ENCODE data around the gene ZNF778. TPM values are rescaled to one million over a fixed set of nuclear protein-coding genes. Genes with fewer than 3 reads are reported as not detected.

Gene ZNF778
- total RNA-seq, 1 experiment from 2014 or later: 31.2 TPM

DNA sequence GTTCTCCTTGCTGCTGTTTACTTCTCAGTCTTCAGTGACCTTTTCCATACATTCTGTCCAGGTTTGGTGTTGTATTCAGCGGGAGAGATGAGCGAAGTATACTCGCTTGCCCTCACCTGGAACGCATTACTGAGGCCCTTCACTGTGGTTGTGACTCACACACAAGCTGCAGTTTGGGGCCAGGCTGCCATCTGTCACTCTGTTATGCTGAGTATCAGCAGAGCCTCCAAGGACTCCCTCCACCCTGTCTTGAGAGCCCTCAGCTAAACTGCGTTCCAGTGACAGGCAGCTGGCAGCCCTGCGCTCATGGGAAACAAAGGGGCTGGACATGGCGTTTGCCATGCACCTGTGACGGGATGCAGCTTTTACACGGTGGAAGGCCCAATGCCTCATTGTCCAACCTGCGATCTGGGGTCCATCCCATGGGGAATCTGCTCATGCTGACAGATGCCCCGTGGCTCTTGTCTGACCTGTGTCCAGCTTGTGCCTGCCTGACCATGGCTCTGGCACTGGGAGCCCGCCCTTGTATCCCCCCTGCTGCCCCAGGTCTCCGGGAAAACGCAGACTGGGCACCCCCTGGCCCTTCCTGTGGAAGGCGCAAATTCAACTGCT, 6.5 kb upstream of the ZNF778 start (continued):
- TF ChIP-seq, protein P1, sequence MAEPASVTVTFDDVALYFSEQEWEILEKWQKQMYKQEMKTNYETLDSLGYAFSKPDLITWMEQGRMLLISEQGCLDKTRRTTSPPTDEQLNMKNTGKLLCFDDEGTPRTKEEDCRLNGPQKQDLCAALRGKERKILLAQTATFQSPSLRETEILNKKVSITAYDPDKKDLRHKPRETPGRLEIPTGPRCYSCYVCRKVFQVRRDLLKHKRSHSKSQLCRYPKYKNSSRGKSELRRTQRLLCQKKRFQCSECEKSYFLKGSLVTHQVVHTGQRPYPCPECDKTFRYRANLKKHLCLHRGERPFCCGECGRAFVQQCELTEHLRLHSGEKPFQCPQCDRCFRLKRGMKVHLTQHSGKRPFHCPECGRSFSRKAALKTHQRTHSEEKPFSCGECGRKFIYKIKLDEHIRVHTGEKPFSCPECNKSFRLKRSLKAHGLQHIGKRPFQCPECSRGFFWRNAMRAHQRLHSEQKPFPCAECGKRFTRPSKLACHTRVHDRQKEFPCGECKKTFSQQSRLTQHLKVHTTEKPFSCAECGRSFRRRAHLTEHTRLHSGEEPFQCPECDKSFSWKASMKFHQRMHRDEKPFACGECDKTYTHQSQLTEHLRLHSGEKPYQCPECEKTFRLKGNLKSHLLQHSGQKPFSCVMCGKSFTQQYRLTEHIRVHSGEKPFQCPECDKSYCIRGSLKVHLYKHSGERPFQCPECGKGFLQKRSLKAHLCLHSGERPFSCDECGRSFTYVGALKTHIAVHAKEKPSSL (CRISPR knock-in tag; conservative IDR thresholded peaks at IDR 0.05): no peak
- TF ChIP-seq TP53 (CRISPR knock-in tag; IDR thresholded peaks at IDR 0.05): no peak
- TF ChIP-seq, protein P2, sequence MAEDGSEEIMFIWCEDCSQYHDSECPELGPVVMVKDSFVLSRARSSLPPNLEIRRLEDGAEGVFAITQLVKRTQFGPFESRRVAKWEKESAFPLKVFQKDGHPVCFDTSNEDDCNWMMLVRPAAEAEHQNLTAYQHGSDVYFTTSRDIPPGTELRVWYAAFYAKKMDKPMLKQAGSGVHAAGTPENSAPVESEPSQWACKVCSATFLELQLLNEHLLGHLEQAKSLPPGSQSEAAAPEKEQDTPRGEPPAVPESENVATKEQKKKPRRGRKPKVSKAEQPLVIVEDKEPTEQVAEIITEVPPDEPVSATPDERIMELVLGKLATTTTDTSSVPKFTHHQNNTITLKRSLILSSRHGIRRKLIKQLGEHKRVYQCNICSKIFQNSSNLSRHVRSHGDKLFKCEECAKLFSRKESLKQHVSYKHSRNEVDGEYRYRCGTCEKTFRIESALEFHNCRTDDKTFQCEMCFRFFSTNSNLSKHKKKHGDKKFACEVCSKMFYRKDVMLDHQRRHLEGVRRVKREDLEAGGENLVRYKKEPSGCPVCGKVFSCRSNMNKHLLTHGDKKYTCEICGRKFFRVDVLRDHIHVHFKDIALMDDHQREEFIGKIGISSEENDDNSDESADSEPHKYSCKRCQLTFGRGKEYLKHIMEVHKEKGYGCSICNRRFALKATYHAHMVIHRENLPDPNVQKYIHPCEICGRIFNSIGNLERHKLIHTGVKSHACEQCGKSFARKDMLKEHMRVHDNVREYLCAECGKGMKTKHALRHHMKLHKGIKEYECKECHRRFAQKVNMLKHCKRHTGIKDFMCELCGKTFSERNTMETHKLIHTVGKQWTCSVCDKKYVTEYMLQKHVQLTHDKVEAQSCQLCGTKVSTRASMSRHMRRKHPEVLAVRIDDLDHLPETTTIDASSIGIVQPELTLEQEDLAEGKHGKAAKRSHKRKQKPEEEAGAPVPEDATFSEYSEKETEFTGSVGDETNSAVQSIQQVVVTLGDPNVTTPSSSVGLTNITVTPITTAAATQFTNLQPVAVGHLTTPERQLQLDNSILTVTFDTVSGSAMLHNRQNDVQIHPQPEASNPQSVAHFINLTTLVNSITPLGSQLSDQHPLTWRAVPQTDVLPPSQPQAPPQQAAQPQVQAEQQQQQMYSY (CRISPR knock-in tag; IDR thresholded peaks at IDR 0.05): no peak
- TF ChIP-seq, protein P3, sequence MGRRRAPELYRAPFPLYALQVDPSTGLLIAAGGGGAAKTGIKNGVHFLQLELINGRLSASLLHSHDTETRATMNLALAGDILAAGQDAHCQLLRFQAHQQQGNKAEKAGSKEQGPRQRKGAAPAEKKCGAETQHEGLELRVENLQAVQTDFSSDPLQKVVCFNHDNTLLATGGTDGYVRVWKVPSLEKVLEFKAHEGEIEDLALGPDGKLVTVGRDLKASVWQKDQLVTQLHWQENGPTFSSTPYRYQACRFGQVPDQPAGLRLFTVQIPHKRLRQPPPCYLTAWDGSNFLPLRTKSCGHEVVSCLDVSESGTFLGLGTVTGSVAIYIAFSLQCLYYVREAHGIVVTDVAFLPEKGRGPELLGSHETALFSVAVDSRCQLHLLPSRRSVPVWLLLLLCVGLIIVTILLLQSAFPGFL (CRISPR knock-in tag; IDR thresholded peaks at IDR 0.05; ENCODE audit: borderline replicate concordance): no peak

DNA sequence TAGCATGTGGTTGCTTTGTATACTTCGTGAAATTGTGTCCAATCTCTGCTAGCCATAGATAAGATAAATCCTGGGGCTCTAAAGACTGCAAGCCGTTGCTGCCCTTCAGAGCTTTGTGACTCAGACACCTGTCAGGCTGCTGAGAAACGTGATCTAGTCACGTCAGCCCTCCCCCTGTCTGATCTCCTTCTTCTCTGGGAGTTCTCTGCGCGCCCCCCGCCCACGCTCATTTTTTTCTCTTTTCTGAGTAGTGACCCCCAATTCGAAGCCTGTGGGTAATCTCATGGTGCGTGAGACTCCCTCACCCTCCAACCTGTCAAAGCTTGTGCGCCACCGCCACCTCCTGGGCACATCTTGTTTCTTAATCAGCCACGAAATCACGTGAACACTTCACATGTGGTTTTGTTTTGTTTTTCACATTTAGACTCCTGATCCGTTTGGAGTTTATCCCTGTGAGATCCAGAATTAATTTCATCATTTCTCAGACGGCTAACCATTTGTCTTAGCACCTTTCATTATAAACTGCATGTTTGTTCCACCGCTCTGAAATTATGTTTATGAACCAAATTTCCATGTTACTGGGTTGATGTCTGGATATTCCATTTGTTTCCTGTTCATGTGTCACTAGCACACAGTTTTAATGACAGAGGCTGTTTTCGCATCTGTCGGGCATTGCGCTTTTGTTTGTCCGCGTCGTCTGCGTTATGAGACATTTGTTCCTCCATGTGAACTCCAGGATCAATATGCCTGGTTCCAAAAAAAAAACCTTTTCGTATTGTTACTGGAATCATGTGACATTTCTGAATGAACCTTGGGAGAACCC, 977 bp upstream of the ZNF778 start:
- DNase-seq (ENCODE audit: low spot score) (peak; percentile 75), ATAC-seq (peak; percentile 71)
- Mint-ChIP-seq H3K27ac (peak overlapping the region; percentile 91), H3K36me3 (peaks cover 5% of the 10 kb centered on the region), H3K9me3 (no peaks in the 10 kb centered on the region), H3K27me3 (ENCODE audit: low read depth) (no peaks in the 10 kb centered on the region), H3K4me1 (peaks cover 11% of the 10 kb centered on the region), H3K4me3 (peak overlapping the region; percentile 87)
- ChIA-PET POLR2A (interaction anchor here (1.0 to 1.2 kb wide), 2 partner anchors 16 to 472 kb away, joined by 3 to 4 read pairs; partner anchors contain the start of gene SLC22A31), CTCF (interaction anchor here (0.7 to 2.5 kb wide), 12 partner anchors 11 to 479 kb away, joined by 3 to 13 read pairs (median 4); partner anchors contain the start of gene CDH15)
- no peak for TF ChIP-seq SOX15 (CRISPR knock-in tag; IDR thresholded peaks at IDR 0.05)
- no peak for TF ChIP-seq TEAD1 (CRISPR knock-in tag; IDR thresholded peaks at IDR 0.05)
- TF ChIP-seq ESRRA (CRISPR knock-in tag; IDR thresholded peaks at IDR 0.05; ENCODE audit: borderline replicate concordance): no peak
- TF ChIP-seq, protein P4, sequence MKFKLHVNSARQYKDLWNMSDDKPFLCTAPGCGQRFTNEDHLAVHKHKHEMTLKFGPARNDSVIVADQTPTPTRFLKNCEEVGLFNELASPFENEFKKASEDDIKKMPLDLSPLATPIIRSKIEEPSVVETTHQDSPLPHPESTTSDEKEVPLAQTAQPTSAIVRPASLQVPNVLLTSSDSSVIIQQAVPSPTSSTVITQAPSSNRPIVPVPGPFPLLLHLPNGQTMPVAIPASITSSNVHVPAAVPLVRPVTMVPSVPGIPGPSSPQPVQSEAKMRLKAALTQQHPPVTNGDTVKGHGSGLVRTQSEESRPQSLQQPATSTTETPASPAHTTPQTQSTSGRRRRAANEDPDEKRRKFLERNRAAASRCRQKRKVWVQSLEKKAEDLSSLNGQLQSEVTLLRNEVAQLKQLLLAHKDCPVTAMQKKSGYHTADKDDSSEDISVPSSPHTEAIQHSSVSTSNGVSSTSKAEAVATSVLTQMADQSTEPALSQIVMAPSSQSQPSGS (CRISPR knock-in tag; IDR thresholded peaks at IDR 0.05; ENCODE audit: borderline replicate concordance, low read depth): no peak
- TF ChIP-seq, protein P5, sequence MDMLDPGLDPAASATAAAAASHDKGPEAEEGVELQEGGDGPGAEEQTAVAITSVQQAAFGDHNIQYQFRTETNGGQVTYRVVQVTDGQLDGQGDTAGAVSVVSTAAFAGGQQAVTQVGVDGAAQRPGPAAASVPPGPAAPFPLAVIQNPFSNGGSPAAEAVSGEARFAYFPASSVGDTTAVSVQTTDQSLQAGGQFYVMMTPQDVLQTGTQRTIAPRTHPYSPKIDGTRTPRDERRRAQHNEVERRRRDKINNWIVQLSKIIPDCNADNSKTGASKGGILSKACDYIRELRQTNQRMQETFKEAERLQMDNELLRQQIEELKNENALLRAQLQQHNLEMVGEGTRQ (CRISPR knock-in tag; IDR thresholded peaks at IDR 0.05): peak; percentile 89
- TF ChIP-seq, protein P6, sequence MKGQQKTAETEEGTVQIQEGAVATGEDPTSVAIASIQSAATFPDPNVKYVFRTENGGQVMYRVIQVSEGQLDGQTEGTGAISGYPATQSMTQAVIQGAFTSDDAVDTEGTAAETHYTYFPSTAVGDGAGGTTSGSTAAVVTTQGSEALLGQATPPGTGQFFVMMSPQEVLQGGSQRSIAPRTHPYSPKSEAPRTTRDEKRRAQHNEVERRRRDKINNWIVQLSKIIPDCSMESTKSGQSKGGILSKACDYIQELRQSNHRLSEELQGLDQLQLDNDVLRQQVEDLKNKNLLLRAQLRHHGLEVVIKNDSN (CRISPR knock-in tag; IDR thresholded peaks at IDR 0.05): peak; percentile 86
- TF ChIP-seq, protein P7, sequence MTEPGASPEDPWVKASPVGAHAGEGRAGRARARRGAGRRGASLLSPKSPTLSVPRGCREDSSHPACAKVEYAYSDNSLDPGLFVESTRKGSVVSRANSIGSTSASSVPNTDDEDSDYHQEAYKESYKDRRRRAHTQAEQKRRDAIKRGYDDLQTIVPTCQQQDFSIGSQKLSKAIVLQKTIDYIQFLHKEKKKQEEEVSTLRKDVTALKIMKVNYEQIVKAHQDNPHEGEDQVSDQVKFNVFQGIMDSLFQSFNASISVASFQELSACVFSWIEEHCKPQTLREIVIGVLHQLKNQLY (CRISPR knock-in tag; IDR thresholded peaks at IDR 0.05): no peak
- TF ChIP-seq, protein P8, sequence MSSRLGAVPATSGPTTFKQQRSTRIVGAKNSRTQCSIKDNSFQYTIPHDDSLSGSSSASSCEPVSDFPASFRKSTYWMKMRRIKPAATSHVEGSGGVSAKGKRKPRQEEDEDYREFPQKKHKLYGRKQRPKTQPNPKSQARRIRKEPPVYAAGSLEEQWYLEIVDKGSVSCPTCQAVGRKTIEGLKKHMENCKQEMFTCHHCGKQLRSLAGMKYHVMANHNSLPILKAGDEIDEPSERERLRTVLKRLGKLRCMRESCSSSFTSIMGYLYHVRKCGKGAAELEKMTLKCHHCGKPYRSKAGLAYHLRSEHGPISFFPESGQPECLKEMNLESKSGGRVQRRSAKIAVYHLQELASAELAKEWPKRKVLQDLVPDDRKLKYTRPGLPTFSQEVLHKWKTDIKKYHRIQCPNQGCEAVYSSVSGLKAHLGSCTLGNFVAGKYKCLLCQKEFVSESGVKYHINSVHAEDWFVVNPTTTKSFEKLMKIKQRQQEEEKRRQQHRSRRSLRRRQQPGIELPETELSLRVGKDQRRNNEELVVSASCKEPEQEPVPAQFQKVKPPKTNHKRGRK (CRISPR knock-in tag; IDR thresholded peaks at IDR 0.05; ENCODE audit: borderline replicate concordance): no peak
- TF ChIP-seq ZNF423 (CRISPR knock-in tag; IDR thresholded peaks at IDR 0.05): no peak
- TF ChIP-seq SP1 (CRISPR knock-in tag; conservative IDR thresholded peaks at IDR 0.05): 0 out of 2 replicates have a peak, but pooled peaks have one; percentile 18
- peak; percentile 93 for TF ChIP-seq FOXK1 (CRISPR knock-in tag; IDR thresholded peaks at IDR 0.05)
- TF ChIP-seq GABPB1 (CRISPR knock-in tag; IDR thresholded peaks at IDR 0.05): peak; percentile 52; the same call in 1 of the 2 replicates
